Measurements from ENCODE around the gene GRAMD1B. TPM values are rescaled to one million over a fixed set of nuclear protein-coding genes. Genes with fewer than 3 reads are reported as not detected.
"Not testable (repeated sequence)": the region's sequence is repeated elsewhere in the genome, so short reads cannot be mapped to it uniquely, and the experiment has no call there.

The GRAMD1B gene
- total and polyA plus RNA-seq, 12 donors = 7.3 to 41.0 (median 21.0) TPM

DNA sequence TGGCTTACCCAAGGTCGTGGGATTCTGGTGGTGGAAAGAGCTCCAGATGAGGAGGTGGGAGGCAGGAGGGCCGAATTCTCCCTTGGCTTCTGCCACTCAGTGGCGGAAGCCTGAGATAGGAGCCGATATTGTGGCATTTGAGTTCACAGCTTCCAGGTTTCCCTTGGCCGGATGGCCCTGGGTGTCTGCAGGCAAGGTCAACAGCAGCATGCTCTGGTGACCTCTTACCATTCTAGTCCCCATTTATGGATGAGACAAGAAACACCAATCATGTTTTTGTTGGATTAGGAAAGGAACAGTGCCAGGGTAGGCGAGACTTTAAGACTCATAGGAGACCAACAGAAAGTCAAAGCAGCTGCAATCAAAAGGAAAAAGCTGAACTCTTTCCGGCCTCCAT, 89.7 kb downstream of the GRAMD1B start:
- TF ChIP-seq, protein P1, sequence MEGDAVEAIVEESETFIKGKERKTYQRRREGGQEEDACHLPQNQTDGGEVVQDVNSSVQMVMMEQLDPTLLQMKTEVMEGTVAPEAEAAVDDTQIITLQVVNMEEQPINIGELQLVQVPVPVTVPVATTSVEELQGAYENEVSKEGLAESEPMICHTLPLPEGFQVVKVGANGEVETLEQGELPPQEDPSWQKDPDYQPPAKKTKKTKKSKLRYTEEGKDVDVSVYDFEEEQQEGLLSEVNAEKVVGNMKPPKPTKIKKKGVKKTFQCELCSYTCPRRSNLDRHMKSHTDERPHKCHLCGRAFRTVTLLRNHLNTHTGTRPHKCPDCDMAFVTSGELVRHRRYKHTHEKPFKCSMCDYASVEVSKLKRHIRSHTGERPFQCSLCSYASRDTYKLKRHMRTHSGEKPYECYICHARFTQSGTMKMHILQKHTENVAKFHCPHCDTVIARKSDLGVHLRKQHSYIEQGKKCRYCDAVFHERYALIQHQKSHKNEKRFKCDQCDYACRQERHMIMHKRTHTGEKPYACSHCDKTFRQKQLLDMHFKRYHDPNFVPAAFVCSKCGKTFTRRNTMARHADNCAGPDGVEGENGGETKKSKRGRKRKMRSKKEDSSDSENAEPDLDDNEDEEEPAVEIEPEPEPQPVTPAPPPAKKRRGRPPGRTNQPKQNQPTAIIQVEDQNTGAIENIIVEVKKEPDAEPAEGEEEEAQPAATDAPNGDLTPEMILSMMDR (IDR thresholded peaks at IDR 0.05) = no peak
- Histone ChIP-seq H3K4me1 (peaks cover 4 to 42% (median 20%) of the 10 kb centered on the region in 9 donors), H3K36me3 (no peaks in the 10 kb centered on the region), H3K9me3 (peaks cover 0 to 10% (median 0%) of the 10 kb centered on the region in 11 donors), H3K4me3 (no peak overlapping the region), H3K27me3 (no peaks in the 10 kb centered on the region), H3K27ac (peak overlapping the region; percentile 24 to 75 (median 66))
- DNase-seq = no peak
- ATAC-seq = peak in 6 of 8 donors; percentile 13 to 61 (median 49)
- intact Hi-C loops (cut with DNase I) = loop anchor here in 5 of 10 donors (5.0 to 10.0 kb wide), 4 partner anchors 33 to 185 kb away; no protein-coding TSS in a partner anchor
- WGBS, 2 donors = 43 to 49% methylated on average over 7 of the region's 7 CpGs

DNA sequence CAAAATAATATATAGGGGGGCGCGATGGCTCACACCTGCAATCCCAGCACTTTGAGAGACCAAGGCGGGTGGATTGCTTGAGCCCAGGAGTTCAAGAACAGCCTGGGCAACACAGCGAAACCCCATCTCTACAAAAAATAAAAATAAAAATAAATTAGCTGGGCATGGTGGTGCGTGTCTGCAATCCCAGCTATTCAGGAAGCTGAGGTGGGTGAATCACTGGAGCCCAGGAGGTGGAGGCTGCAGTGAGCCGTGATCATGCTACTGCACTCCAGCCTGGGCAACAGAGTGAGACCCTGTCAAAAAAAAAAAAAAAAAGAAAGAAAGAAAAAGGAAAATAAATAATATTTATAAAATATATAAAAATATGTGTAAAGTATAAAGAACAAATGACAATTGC, 90.4 kb downstream of the GRAMD1B start:
- not testable (repeated sequence) for H3K36me3 ChIP-seq, H3K9me3 ChIP-seq, ATAC-seq, H3K27me3 ChIP-seq, DNase-seq, H3K4me3 ChIP-seq
- peaks cover 4 to 46% (median 20%) of the 10 kb centered on the region in 9 donors for H3K4me1 ChIP-seq
- H3K27ac ChIP-seq = peak overlapping the region in 6 of 10 donors; percentile 47 to 75 (median 68)
- WGBS, 2 donors = 97% methylated on average over 6 of the region's 6 CpGs
- intact Hi-C loops (cut with DNase I) = loop anchor here in 1 of 10 donors (5.0 kb wide), 1 partner anchor 37 kb away; no protein-coding TSS in a partner anchor

DNA sequence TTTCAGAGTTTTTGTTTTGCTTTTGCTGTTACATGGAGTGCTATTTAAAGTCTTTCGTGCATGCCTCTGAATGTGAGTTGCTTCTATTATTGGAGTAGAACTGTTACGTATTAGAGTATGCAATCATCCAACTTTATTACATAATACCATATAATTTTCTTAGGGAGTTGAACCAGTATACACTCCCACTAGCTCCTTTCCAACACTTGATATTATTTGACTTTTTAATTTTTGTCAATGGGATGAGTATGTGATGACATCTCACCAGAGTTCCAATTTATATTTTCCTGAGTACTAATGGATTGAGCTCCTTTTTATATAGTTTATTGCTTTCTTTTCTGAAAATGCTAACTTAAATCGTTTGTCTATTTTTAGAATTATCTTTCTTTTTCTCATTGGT, 90.9 kb downstream of the GRAMD1B start:
- peaks cover 0 to 10% (median 0%) of the 10 kb centered on the region in 11 donors for H3K9me3 ChIP-seq
- peak in 1 of 8 donors; percentile 29 for ATAC-seq
- no peak overlapping the region for H3K4me3 ChIP-seq
- H3K4me1 ChIP-seq = peaks cover 4 to 49% (median 20%) of the 10 kb centered on the region in 9 donors
- TF ChIP-seq, protein P1 (IDR thresholded peaks at IDR 0.05) = no peak
- H3K27me3 ChIP-seq = peaks cover 0 to 5% (median 0%) of the 10 kb centered on the region in 7 donors
- peak overlapping the region in 1 of 10 donors; percentile 75 for H3K27ac ChIP-seq
- intact Hi-C loops (cut with DNase I) = loop anchor here in 1 of 10 donors (5.0 kb wide), 1 partner anchor 36 kb away; no protein-coding TSS in a partner anchor
- whole genome bisulfite sequencing, 2 donors = 66 to 74% methylated on average over 3 of the region's 3 CpGs
- no peaks in the 10 kb centered on the region for H3K36me3 ChIP-seq
- DNase-seq = no peak

DNA sequence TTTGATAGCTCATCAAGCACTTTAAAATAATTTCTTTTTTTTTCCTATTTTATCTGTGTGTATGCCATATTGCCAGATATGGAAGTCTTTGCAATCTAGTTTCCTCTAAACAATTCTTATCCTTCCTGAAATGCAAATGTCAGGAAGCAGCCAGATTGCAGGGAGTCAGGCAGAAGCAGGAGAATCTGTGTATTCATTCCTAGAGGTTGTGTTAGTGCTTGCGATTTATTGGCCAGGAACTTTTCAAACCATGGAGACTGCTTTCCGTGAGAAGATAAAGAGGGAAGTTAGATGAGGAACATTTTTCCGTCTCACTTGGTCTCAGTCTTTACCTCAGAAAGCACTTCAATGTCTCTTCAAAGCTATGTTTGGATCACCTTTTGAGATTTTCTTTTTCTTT, 91.9 kb downstream of the GRAMD1B start:
- 54 to 57% methylated on average over 3 of the region's 3 CpGs for WGBS, 2 donors
- intact Hi-C loops (cut with DNase I) = loop anchor here in 1 of 10 donors (5.0 kb wide), 1 partner anchor 35 kb away; no protein-coding TSS in a partner anchor
- TF ChIP-seq, protein P1 (IDR thresholded peaks at IDR 0.05) = no peak
- Histone ChIP-seq H3K9me3 (peaks cover 0 to 10% (median 0%) of the 10 kb centered on the region in 11 donors), H3K4me1 (peaks cover 4 to 52% (median 20%) of the 10 kb centered on the region in 9 donors), H3K4me3 (no peak overlapping the region), H3K27me3 (peaks cover 0 to 5% (median 0%) of the 10 kb centered on the region in 7 donors), H3K27ac (no peak overlapping the region), H3K36me3 (no peaks in the 10 kb centered on the region)
- ATAC-seq (no peak), DNase-seq (no peak)

DNA sequence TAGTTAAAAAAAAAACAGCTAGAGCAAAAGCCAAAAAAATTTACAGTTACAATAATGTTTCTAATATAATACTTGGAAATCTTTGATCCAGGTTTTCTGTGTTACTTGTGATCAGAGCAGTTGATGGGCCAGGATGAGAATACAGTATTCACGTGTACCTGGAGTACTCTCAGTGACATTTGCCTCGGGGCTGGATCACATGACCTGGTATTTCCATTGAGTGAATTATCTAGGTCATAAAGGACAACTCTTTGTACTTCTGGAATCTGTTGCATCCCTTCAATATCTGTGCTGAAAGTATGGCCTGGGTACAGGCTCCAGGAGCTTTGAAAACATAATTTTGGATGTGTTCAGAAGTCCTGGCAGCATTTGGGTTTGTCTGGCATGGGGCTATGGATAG, 93.5 kb downstream of the GRAMD1B start:
- DNase-seq (no peak), ATAC-seq (no peak)
- H3K4me3 ChIP-seq = no peak overlapping the region
- H3K36me3 ChIP-seq = no peaks in the 10 kb centered on the region
- H3K4me1 ChIP-seq = peaks cover 4 to 51% (median 19%) of the 10 kb centered on the region in 9 donors
- intact Hi-C loops (cut with DNase I) = loop anchor here in 1 of 10 donors (5.0 kb wide), 1 partner anchor 34 kb away; no protein-coding TSS in a partner anchor
- peaks cover 0 to 5% (median 0%) of the 10 kb centered on the region in 7 donors for H3K27me3 ChIP-seq
- peaks cover 0 to 10% (median 0%) of the 10 kb centered on the region in 11 donors for H3K9me3 ChIP-seq
- peak overlapping the region in 2 of 10 donors; percentile 29 to 54 for H3K27ac ChIP-seq
- TF ChIP-seq, protein P1 (IDR thresholded peaks at IDR 0.05) = no peak
- WGBS, 2 donors = 56% methylated on average over 2 of the region's 2 CpGs

All from heart right ventricle (tissue), 16 donors.